Hematopoietic multipotent progenitor cell treated with erythropoietin and hydrocortisone succinate and interleukin-3 and kit ligand, for 15 days (in vitro differentiated cells): Measurements from ENCODE around the gene ATP11B.

ENCODE experiments used
- DNase-seq: peaks from one replicate; pipeline ENCODE4 v3.0.0-alpha.2; 2015; ENCODE audit warnings: low spot score

Gene ATP11B

GRCh38 chr3:182954553-182955235 lies 161.4 kb downstream of the ATP11B start:
- no peak for DNase-seq

- DNase-seq = peak; percentile 92
Observed at GRCh38 chr3:182957226-182957625, 163.9 kb downstream of the ATP11B start.

- DNase-seq = no peak
Observed at GRCh38 chr3:182957676-182958266, 164.5 kb downstream of the ATP11B start.

GRCh38 chr3:182959474-182960350 lies 166.4 kb downstream of the ATP11B start:
- DNase-seq = no peak

- DNase-seq = no peak
Observed at GRCh38 chr3:182962166-182962565, 168.9 kb downstream of the ATP11B start.

- DNase-seq = no peak
Observed at GRCh38 chr3:182964179-182964578, 170.9 kb downstream of the ATP11B start.

- no peak for DNase-seq
Observed at GRCh38 chr3:182965861-182966366, 172.6 kb downstream of the ATP11B start.

GRCh38 chr3:182967218-182968204 lies 174.2 kb downstream of the ATP11B start:
- no peak for DNase-seq

- peak; percentile 51 for DNase-seq
Observed at GRCh38 chr3:182969277-182969676, 176.0 kb downstream of the ATP11B start.

- no peak for DNase-seq
Observed at GRCh38 chr3:182969853-182970252, 176.5 kb downstream of the ATP11B start.

GRCh38 chr3:182970811-182971418 lies 177.6 kb downstream of the ATP11B start:
- DNase-seq = no peak
